Measurements from ENCODE around the gene IGFBP7.

DNA sequence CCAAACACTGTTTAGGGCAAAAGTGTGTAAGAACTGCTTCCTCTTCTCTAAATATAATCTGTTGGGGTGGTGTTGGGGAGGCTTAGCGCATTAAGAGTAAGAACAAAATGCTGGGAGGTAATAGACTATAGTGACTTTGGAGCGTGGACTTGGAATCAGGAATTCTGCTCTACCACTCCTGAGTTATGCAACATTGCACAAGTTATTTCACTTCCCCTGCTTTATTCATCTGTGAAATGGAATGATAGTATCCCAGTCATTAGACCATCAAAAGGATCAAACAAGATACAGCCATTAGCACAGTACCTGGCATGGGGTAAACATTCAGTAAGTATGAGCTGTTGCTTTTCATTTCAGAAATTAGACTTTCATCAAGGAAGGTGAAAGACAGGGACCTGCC lies 58.7 kb downstream of the IGFBP7 start:
- TF ChIP-seq, protein P1, sequence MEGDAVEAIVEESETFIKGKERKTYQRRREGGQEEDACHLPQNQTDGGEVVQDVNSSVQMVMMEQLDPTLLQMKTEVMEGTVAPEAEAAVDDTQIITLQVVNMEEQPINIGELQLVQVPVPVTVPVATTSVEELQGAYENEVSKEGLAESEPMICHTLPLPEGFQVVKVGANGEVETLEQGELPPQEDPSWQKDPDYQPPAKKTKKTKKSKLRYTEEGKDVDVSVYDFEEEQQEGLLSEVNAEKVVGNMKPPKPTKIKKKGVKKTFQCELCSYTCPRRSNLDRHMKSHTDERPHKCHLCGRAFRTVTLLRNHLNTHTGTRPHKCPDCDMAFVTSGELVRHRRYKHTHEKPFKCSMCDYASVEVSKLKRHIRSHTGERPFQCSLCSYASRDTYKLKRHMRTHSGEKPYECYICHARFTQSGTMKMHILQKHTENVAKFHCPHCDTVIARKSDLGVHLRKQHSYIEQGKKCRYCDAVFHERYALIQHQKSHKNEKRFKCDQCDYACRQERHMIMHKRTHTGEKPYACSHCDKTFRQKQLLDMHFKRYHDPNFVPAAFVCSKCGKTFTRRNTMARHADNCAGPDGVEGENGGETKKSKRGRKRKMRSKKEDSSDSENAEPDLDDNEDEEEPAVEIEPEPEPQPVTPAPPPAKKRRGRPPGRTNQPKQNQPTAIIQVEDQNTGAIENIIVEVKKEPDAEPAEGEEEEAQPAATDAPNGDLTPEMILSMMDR (IDR thresholded peaks at IDR 0.05; ENCODE audit: low read depth, low read length, poor library complexity, severe bottlenecking), result no peak
- TF ChIP-seq EZH2phosphoT487 (IDR thresholded peaks at IDR 0.05; ENCODE audit: borderline replicate concordance, low read length), result no peak

Data from DOHH2 (cell line).